GM11168 (cell line): ENCODE results near the gene EVPLL.
"Not testable (repeated sequence)": the region's sequence is repeated elsewhere in the genome, so short reads cannot be mapped to it uniquely, and the experiment has no call there.

Experiments used
- in situ Hi-C: fragments of 300-500 bp; cut with MboI; formaldehyde crosslinking; loops from one replicate; pipeline ENCODE4 v1.12.0; 2022; ENCODE audit warnings: low sequenced_read_pairs; ENCODE audit not compliant: unreplicated experiment

EVPLL gene

GRCh38 chr17:18378614-18379013 is 1.0 kb downstream of the EVPLL start:
- in situ Hi-C loops, result not testable (repeated sequence)

- in situ Hi-C loops, result no loop called here
These were observed 1.9 kb downstream of the EVPLL start for GRCh38 chr17:18379246-18380146.

- in situ Hi-C loops, result no loop called here
These were observed 3.0 kb downstream of the EVPLL start for GRCh38 chr17:18380471-18381157.

- in situ Hi-C loops, result no loop called here
These were observed 3.8 kb downstream of the EVPLL start for GRCh38 chr17:18381158-18381952.

GRCh38 chr17:18381953-18382245 is 4.3 kb downstream of the EVPLL start:
- in situ Hi-C loops, result no loop called here

- in situ Hi-C loops, result no loop called here
These were observed 5.0 kb downstream of the EVPLL start for GRCh38 chr17:18382441-18383078.

DNA sequence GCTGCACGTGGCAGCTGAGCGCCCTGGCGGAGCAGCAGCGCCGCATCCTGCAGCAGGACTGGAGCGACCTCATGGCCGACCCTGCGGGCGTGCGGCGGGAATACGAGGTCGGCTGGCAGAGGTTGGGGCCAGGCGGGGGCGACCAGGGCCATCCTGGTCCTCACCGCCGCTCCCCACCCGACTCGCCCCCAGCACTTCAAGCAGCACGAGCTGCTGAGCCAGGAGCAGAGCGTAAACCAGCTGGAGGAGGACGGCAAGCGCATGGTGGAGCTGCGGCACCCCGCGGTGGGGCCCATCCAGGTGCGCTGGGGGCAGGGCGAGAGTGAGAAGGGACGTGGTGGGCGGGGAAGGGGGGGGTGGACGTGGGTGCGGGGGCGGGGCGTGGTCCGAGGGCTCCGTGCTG is 5.5 kb downstream of the EVPLL start:
- in situ Hi-C loops, result not testable (repeated sequence)

DNA sequence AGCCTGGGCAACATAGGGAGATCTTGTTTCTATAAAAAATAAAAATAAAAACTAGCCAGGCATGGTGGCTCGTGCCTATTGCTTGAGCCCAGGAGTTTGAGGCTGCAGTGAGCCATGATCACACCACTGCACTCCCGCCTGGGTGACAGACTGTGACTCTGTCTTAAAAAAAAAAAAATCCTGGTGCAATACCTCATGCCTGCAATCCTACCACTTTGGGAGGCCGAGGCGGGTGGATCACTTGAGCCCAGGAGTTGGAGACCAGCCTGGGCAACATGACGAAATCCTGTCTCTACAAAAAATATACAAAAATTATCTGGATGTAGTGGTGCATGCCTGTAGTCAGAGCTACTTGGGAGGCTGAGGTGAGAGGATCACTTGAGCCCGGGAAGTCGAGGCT is 6.7 kb downstream of the EVPLL start:
- in situ Hi-C loops, result not testable (repeated sequence)

DNA sequence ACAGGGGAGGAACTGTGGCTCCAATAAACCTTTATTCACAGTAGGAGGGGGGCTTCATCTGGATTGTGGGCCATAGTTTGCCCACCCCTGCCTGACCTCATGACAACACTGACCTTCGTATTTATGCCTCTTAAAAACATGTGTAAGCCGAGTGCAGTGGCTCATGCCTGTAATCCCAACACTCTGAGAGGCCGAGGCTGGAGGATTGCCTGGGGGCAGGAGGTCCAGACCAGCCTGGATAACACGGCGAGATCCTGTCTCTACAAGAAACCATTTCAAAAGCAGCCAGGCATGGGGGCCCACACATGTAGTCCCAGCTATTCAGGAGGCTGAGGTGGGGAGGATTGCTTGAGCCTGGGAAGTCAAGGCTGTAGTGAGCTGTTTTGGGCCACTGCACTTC is 10.0 kb downstream of the EVPLL start:
- in situ Hi-C loops, result not testable (repeated sequence)

- in situ Hi-C loops, result not testable (repeated sequence)
These were observed 10.7 kb downstream of the EVPLL start for GRCh38 chr17:18388266-18388665.

DNA sequence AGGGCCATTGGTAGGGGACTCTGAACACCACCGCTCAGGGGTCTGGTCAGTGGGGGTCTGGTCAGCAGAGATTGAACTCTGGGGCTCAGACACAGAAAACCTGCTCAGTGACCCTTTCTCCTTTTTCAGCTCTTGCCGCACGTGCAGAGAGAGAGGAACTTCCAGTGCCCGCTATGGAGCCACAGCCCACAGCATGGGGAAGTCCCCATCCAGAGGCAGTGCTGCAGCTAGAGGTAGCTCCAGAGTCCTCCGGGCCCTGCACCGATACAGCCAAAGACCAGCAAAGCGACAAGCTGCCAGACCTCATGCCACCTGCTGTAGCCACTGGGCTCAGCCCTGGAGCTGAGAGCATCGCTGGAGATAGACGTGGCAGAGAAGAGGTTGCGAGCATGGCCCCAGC is 11.2 kb downstream of the EVPLL start:
- in situ Hi-C loops, result not testable (repeated sequence)

DNA sequence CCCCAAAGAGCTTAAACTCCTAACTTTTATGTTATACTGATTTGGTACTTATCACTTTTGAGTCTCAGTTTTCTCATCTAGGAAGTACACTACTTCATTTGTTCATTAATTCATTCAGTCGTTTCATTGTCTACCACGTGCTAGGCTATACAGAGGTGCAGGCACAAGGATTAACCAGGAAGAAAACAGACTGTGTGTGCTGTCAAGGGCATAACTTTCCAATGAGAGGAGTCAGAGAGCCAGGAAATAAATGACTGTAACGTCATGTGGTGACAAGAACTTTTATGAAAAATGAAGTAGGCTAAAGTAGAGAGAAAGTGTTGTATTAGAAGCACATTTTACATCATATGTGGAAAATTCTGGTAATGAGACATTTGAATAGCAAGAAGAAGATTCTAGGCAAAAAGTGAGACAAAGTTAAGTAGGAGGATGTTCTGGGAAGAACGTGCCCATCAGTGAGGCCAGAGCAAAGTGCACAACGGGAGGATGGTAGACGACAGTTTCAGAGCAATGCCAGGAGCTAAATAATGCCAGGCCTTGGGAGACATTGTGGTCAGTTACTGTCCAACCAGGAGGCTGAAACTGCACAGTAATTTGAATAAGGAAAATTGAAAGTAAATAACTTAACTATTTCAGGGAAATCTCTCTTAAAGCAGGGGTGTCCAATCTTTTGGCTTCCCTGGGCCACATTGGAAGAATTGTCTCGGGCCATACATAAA is 24.5 kb downstream of the EVPLL start:
- in situ Hi-C loops, result not testable (repeated sequence)

- in situ Hi-C loops, result not testable (repeated sequence)
These were observed 25.6 kb downstream of the EVPLL start for GRCh38 chr17:18403166-18403565.

GRCh38 chr17:18403604-18404003 is 26.0 kb downstream of the EVPLL start:
- in situ Hi-C loops, result not testable (repeated sequence)

DNA sequence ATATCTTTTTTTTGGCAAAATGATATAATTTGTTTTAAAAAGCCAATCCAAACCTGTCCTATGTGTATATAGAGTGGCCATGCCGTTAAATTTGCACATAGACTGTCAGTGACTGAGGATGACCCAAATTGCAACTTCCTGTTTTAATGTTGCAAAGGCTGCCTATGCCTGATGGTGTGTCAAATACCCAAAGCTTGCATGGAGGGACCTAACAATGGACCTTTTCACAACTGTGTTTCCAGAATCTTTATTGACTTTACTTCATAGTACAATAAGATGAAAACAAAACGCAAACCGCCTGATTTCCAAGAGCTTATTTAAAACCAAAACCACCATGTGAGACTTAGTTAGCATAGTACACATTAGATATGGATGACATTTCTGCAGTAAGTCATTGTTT is 31.3 kb downstream of the EVPLL start:
- in situ Hi-C loops, result not testable (repeated sequence)

DNA sequence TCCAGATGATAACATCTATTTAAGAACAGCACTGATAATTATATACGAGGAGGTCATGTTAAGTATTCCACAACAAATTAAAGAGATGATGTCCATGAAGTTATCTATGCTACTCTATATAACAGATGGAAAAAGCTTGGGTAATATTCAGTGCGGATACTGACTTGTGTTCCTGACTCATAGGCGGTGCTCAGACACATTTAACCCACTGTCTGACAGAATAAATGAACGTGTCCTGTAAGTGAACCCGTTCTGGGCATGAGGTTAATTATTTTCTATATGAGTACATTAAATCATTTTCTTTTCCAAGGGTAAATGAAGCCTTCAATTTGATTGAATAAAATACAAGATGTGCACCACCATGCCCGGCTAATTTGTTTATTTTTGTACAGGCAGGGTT is 31.7 kb downstream of the EVPLL start:
- in situ Hi-C loops, result not testable (repeated sequence)

GRCh38 chr17:18410736-18411135 is 33.2 kb downstream of the EVPLL start:
- in situ Hi-C loops, result not testable (repeated sequence)

GRCh38 chr17:18411377-18411864 is 33.8 kb downstream of the EVPLL start:
- in situ Hi-C loops, result not testable (repeated sequence)

DNA sequence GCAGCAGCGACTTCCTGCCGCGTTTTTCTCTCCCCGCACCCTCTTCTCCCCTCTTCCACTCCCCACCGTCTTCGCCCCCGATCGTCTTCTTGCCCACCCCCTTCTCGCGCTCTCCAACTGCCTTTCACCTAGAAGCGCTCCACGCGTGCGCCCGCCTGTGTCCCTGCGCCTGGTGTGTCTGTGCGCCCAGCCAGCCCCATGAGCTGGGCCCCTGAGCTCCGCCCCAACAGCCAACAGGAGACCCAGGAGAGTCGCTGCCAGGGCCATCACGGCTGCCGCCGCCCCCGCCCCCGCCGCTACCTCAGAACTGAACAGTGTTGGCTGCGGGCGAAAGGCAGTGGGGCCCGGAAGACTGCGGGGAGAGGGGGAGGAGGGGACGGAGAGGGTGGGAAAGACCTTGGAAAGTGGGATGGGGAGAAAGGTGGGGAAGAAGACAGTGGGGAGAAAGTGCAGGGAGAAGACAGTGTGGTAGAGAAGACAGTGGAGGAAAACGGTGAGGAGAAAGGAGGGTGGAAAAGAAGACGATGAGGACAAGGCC is 34.5 kb downstream of the EVPLL start:
- in situ Hi-C loops, result not testable (repeated sequence)
